Caco-2 (cell line): ENCODE results near the gene NUAK1. TPM values are rescaled to one million over a fixed set of nuclear protein-coding genes. Genes with fewer than 3 reads are reported as not detected.

ENCODE experiments used
- BruUV-seq: library from RNA; stranded (reverse); fragments of 400-500 nt; replicated peaks from 2 replicates; lab custom pipeline; 2021; lab: Mats Ljungman, UMichigan
- CTCF ChIA-PET: fragments of 300-600 bp; sonication (Branson Sonifier 250); formaldehyde crosslinking; loops from one replicate; lab custom pipeline; 2022; ENCODE audit warnings: antibody characterized with exemption; lab: Charles Lee
- POLR2A ChIA-PET: fragments of 300-600 bp; sonication (Branson Sonifier 250); formaldehyde crosslinking; loops from one replicate; lab custom pipeline; 2022; ENCODE audit warnings: antibody characterized with exemption; lab: Charles Lee
- DNase-seq, 2 experiments: peaks; one replicate each; pipeline versions ENCODE4 v3.0.0 to v3.0.0-alpha.2; 2020 to 2022
- H3K27me3 ChIP-seq: replicated peaks from 2 replicates; pipeline ENCODE4 v1.6.0; 2011; ENCODE audit warnings: low read length; ENCODE audit not compliant: control insufficient read depth, insufficient read depth
- H3K36me3 ChIP-seq: 2 replicates; pipeline ENCODE4 v1.5.1; 2011; ENCODE audit warnings: low read length; ENCODE audit not compliant: control insufficient read depth, insufficient read depth
- H3K4me1 ChIP-seq: fragments of 250-450 bp; sonication (Bioruptor Pico); 2 replicates; pipeline ENCODE4 v1.5.1; 2020; ENCODE audit warnings: mild to moderate bottlenecking
- H3K4me3 ChIP-seq: 2 replicates; pipeline ENCODE4 v1.5.1; 2011; ENCODE audit warnings: low read depth, mild to moderate bottlenecking, control low read depth, low read length
- H3K9me3 ChIP-seq: fragments of 250-450 bp; sonication (Bioruptor Pico); 2 replicates; pipeline ENCODE4 v1.5.1; 2020; ENCODE audit warnings: mild to moderate bottlenecking, moderate library complexity
- H3K27ac Mint-ChIP-seq: one replicate; pipeline ENCODE4 v1.8.0; 2022; ENCODE audit warnings: mixed read lengths; ENCODE audit not compliant: unreplicated experiment
- H3K27me3 Mint-ChIP-seq: one replicate; pipeline ENCODE4 v1.8.0; 2022; ENCODE audit warnings: mixed read lengths; ENCODE audit not compliant: insufficient read depth, unreplicated experiment
- H3K36me3 Mint-ChIP-seq: one replicate; pipeline ENCODE4 v1.8.0; 2022; ENCODE audit warnings: mild to moderate bottlenecking, mixed read lengths; ENCODE audit not compliant: insufficient read depth, unreplicated experiment
- H3K4me1 Mint-ChIP-seq: one replicate; pipeline ENCODE4 v1.8.0; 2022; ENCODE audit warnings: low read depth, mixed read lengths; ENCODE audit not compliant: unreplicated experiment
- H3K4me3 Mint-ChIP-seq: one replicate; pipeline ENCODE4 v1.8.0; 2022; ENCODE audit warnings: mild to moderate bottlenecking, moderate library complexity, mixed read lengths; ENCODE audit not compliant: unreplicated experiment
- H3K9me3 Mint-ChIP-seq: one replicate; pipeline ENCODE4 v1.8.0; 2022; ENCODE audit warnings: mixed read lengths; ENCODE audit not compliant: unreplicated experiment
- CTCF ChIP-seq, 2 experiments: fragments of 200-600 bp in 1 of 2; IDR thresholded peaks; 1 replicate in 1 of 2; 2 replicates in 1 of 2; pipeline versions ENCODE4 v1.5.1 to v1.8.0; 2011 to 2022; ENCODE audit warnings: antibody characterized with exemption in 1 of 2, control low read depth in 1 of 2, inconsistent platforms in 1 of 2, low read depth in 1 of 2, low read length in 1 of 2, mild to moderate bottlenecking in 1 of 2, moderate library complexity in 1 of 2; ENCODE audit not compliant: insufficient read depth in 1 of 2, severe bottlenecking in 1 of 2, unreplicated experiment in 1 of 2
- intact Hi-C: fragments of 100-400 bp; cut with micrococcal nuclease; formaldehyde crosslinking; loops from one replicate; pipeline ENCODE4 v1.10.0; 2022; ENCODE audit not compliant: unreplicated experiment
- total RNA-seq: library from RNA; stranded (reverse); gene quantifications from 2 replicates; pipeline ENCODE4 v1.2.3, GENCODE V29; 2022

Gene NUAK1
- total RNA-seq, 1 experiment from 2014 or later = 3.7 TPM

GRCh38 chr12:106063826-106064720 is 74.7 kb downstream of the NUAK1 start:
- Mint-ChIP-seq H3K27ac (no peak overlapping the region), H3K4me3 (no peak overlapping the region), H3K4me1 (no peaks in the 10 kb centered on the region), H3K9me3 (no peaks in the 10 kb centered on the region), H3K27me3 (no peaks in the 10 kb centered on the region), H3K36me3 (peaks cover 13% of the 10 kb centered on the region)
- DNase-seq = no peak
- Histone ChIP-seq H3K4me1 (no peaks in the 10 kb centered on the region), H3K9me3 (no peaks in the 10 kb centered on the region), H3K4me3 (no peak overlapping the region), H3K36me3 (no peaks in the 10 kb centered on the region), H3K27me3 (no peaks in the 10 kb centered on the region; the same call in 1 of the 2 replicates)
- no peak for TF ChIP-seq CTCF (IDR thresholded peaks at IDR 0.05; ENCODE audit: insufficient read depth in 1 of 2, low read depth in 1 of 2, low read length in 1 of 2, severe bottlenecking in 1 of 2, unreplicated experiment in 1 of 2)
- no TSS peak for BruUV-seq
- ChIA-PET POLR2A (interaction anchor here (0.7 kb wide), 1 partner anchor 71 kb away, joined by 3 read pairs; no protein-coding TSS in a partner anchor), CTCF (no interaction called here)
- intact Hi-C loops = no loop called here

- no peaks in the 10 kb centered on the region for H3K27me3 Mint-ChIP-seq
- H3K27ac Mint-ChIP-seq = no peak overlapping the region
- peaks cover 13% of the 10 kb centered on the region for H3K36me3 Mint-ChIP-seq
- H3K4me3 ChIP-seq = no peak overlapping the region
- CTCF ChIA-PET = no interaction called here
- H3K36me3 ChIP-seq = no peaks in the 10 kb centered on the region
- no peak for TF ChIP-seq CTCF (IDR thresholded peaks at IDR 0.05; ENCODE audit: insufficient read depth in 1 of 2, low read depth in 1 of 2, low read length in 1 of 2, severe bottlenecking in 1 of 2, unreplicated experiment in 1 of 2)
- H3K4me1 ChIP-seq = no peaks in the 10 kb centered on the region
- H3K9me3 Mint-ChIP-seq = no peaks in the 10 kb centered on the region
- POLR2A ChIA-PET = no interaction called here
- H3K4me1 Mint-ChIP-seq = no peaks in the 10 kb centered on the region
- no peak for DNase-seq
- intact Hi-C loops = no loop called here
- H3K4me3 Mint-ChIP-seq = no peak overlapping the region
- no peaks in the 10 kb centered on the region for H3K9me3 ChIP-seq
- BruUV-seq = no TSS peak
- H3K27me3 ChIP-seq = no peaks in the 10 kb centered on the region; the same call in 1 of the 2 replicates
Measured at GRCh38 chr12:106062693-106063092, 76.1 kb downstream of the NUAK1 start.

GRCh38 chr12:106058256-106059182 is 80.2 kb downstream of the NUAK1 start:
- Mint-ChIP-seq H3K9me3 (peaks cover 17% of the 10 kb centered on the region), H3K4me3 (no peak overlapping the region), H3K27ac (no peak overlapping the region), H3K4me1 (no peaks in the 10 kb centered on the region), H3K36me3 (no peaks in the 10 kb centered on the region), H3K27me3 (no peaks in the 10 kb centered on the region)
- Histone ChIP-seq H3K27me3 (no peaks in the 10 kb centered on the region), H3K36me3 (no peaks in the 10 kb centered on the region), H3K9me3 (peaks cover 16% of the 10 kb centered on the region), H3K4me3 (no peak overlapping the region), H3K4me1 (no peaks in the 10 kb centered on the region)
- CTCF ChIA-PET = no interaction called here
- BruUV-seq = no TSS peak
- POLR2A ChIA-PET = no interaction called here
- no peak for DNase-seq
- TF ChIP-seq CTCF (IDR thresholded peaks at IDR 0.05; ENCODE audit: insufficient read depth in 1 of 2, low read depth in 1 of 2, low read length in 1 of 2, severe bottlenecking in 1 of 2, unreplicated experiment in 1 of 2) = no peak
- intact Hi-C loops = no loop called here
